Posterior vena cava (tissue), 2 donors: ENCODE measurements around the gene CLDN19. TPM values are rescaled to one million over a fixed set of nuclear protein-coding genes. Genes with fewer than 3 reads are reported as not detected.
A peak's percentile ranks its signal among the peaks of the same experiment; 100 is the strongest.

ENCODE experiments used
- DNase-seq: peaks from one replicate; pipeline ENCODE4 v3.0.0-alpha.2; 2020; ENCODE audit warnings: low spot score
- intact Hi-C, 2 donors: fragments of 100-400 bp; cut with DNase I; formaldehyde crosslinking; loops; one replicate each; pipeline versions ENCODE4 v1.14.1 to v1.14.2; 2022 to 2023
- total RNA-seq, 2 donors: library from RNA; stranded (reverse); fragmentation: NEBNext Ultra II Directional; extraction: Animal tissue kit (Norgen Biotek cat#: 25700); gene quantifications; one replicate each; pipeline ENCODE4 v1.2.1, GENCODE V29; 2021
- donor health status: DM: yes; HTN: yes; CAD: no.
- donor health status: DM: yes; HTN: yes; CAD: no.

Gene CLDN19
- total RNA-seq, 2 donors from 2014 or later, result not detected

GRCh38 chr1:42742617-42743316, 2.7 kb upstream of the CLDN19 start:
- intact Hi-C loops, result loop anchor here (10.0 kb wide), 2 partner anchors 158 to 168 kb away; no protein-coding TSS in a partner anchor
- DNase-seq, result no peak

- no peak for DNase-seq
- intact Hi-C loops, result loop anchor here (10.0 kb wide), 2 partner anchors 157 to 167 kb away; no protein-coding TSS in a partner anchor
Observed at GRCh38 chr1:42742141-42742540, 2.1 kb upstream of the CLDN19 start.

- intact Hi-C loops, result loop anchor here (10.0 kb wide), 2 partner anchors 157 to 167 kb away; no protein-coding TSS in a partner anchor
- DNase-seq, result no peak
Observed at GRCh38 chr1:42741706-42742105, 1.7 kb upstream of the CLDN19 start.

GRCh38 chr1:42740851-42741580, 980 bp upstream of the CLDN19 start:
- intact Hi-C loops, result loop anchor here (10.0 kb wide), 2 partner anchors 156 to 166 kb away; no protein-coding TSS in a partner anchor
- no peak for DNase-seq

- intact Hi-C loops, result loop anchor here in 1 of 2 donors (5.0 to 10.0 kb wide), 2 partner anchors 1064 to 1566 kb away; no protein-coding TSS in a partner anchor
- DNase-seq, result no peak
Observed at GRCh38 chr1:42738678-42739226, 1.3 kb downstream of the CLDN19 start.

GRCh38 chr1:42737986-42738677, 1.9 kb downstream of the CLDN19 start:
- DNase-seq, result no peak
- intact Hi-C loops, result loop anchor here in 1 of 2 donors (5.0 to 10.0 kb wide), 2 partner anchors 1063 to 1566 kb away; no protein-coding TSS in a partner anchor

- intact Hi-C loops, result loop anchor here in 1 of 2 donors (5.0 to 10.0 kb wide), 2 partner anchors 1062 to 1565 kb away; no protein-coding TSS in a partner anchor
- no peak for DNase-seq
Observed at GRCh38 chr1:42737257-42737656, 2.8 kb downstream of the CLDN19 start.

- peak; percentile 29 for DNase-seq
- intact Hi-C loops, result loop anchor here in 1 of 2 donors (5.0 to 10.0 kb wide), 2 partner anchors 1062 to 1564 kb away; no protein-coding TSS in a partner anchor
Observed at GRCh38 chr1:42736571-42737200, 3.4 kb downstream of the CLDN19 start.

GRCh38 chr1:42736152-42736551, 3.9 kb downstream of the CLDN19 start:
- intact Hi-C loops, result loop anchor here in 1 of 2 donors (5.0 to 10.0 kb wide), 2 partner anchors 1061 to 1564 kb away; no protein-coding TSS in a partner anchor
- peak; percentile 65 for DNase-seq

- intact Hi-C loops, result loop anchor here in 1 of 2 donors (5.0 to 10.0 kb wide), 2 partner anchors 1061 to 1563 kb away; no protein-coding TSS in a partner anchor
- peak; percentile 76 for DNase-seq
Observed at GRCh38 chr1:42735477-42736105, 4.4 kb downstream of the CLDN19 start.

GRCh38 chr1:42735056-42735455, 5.0 kb downstream of the CLDN19 start:
- peak; percentile 77 for DNase-seq
- intact Hi-C loops, result loop anchor here in 1 of 2 donors (5.0 to 10.0 kb wide), 2 partner anchors 1060 to 1563 kb away; no protein-coding TSS in a partner anchor

GRCh38 chr1:42734201-42735035, 5.6 kb downstream of the CLDN19 start:
- intact Hi-C loops, result loop anchor here in 1 of 2 donors (5.0 to 10.0 kb wide), 2 partner anchors 1060 to 1562 kb away; no protein-coding TSS in a partner anchor
- DNase-seq, result peak; percentile 34

GRCh38 chr1:42733415-42734200, 6.4 kb downstream of the CLDN19 start:
- DNase-seq, result peak; percentile 43
- intact Hi-C loops, result loop anchor here in 1 of 2 donors (10.0 kb wide), 1 partner anchor 1059 kb away; no protein-coding TSS in a partner anchor

- intact Hi-C loops, result loop anchor here in 1 of 2 donors (10.0 kb wide), 1 partner anchor 1057 kb away; no protein-coding TSS in a partner anchor
- DNase-seq, result no peak
Observed at GRCh38 chr1:42732126-42732680, 7.8 kb downstream of the CLDN19 start.

- DNase-seq, result no peak
- intact Hi-C loops, result loop anchor here in 1 of 2 donors (10.0 kb wide), 1 partner anchor 1057 kb away; no protein-coding TSS in a partner anchor
Observed at GRCh38 chr1:42731585-42731984, 8.5 kb downstream of the CLDN19 start.
